ENCODE results near the gene HDLBP. TPM values are rescaled to one million over a fixed set of nuclear protein-coding genes. Genes with fewer than 3 reads are reported as not detected.
A peak's percentile ranks its signal among the peaks of the same experiment; 100 is the strongest.

The HDLBP gene
- total RNA-seq, 1 experiment from 2014 or later: 606 TPM

DNA sequence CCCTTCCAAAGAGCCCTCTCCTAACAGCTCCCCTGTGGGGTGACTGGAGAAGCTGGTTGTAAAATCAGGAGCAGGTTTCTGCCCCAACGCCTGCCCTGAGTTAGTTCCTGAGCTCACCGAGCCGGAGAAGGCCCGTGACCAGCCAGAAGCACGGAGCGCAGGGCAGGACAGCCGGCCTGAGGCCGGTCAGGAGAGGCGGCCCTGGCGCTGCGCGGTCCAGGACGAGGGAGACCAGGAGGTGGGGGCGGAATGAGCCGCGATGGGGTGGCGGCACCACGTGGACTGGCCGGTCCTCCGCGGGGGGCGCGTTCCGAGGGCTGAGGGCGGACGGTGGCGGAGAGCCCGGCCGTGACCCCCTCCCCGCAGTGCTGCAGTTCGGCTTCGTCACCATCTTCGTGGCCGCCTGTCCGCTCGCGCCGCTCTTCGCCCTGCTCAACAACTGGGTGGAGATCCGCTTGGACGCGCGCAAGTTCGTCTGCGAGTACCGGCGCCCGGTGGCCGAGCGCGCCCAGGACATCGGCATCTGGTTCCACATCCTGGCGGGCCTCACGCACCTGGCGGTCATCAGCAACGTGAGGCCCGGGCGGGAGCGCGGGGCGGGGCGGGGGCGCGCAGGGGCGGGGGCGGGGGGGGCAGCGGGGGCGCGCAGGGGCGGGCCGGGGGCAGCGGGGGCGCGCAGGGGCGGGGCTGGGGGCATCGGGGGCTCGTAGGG, 98.0 kb downstream of the HDLBP start:
- peak; percentile 38 for DNase-seq (ENCODE audit: extremely low read depth, low read depth)

DNA sequence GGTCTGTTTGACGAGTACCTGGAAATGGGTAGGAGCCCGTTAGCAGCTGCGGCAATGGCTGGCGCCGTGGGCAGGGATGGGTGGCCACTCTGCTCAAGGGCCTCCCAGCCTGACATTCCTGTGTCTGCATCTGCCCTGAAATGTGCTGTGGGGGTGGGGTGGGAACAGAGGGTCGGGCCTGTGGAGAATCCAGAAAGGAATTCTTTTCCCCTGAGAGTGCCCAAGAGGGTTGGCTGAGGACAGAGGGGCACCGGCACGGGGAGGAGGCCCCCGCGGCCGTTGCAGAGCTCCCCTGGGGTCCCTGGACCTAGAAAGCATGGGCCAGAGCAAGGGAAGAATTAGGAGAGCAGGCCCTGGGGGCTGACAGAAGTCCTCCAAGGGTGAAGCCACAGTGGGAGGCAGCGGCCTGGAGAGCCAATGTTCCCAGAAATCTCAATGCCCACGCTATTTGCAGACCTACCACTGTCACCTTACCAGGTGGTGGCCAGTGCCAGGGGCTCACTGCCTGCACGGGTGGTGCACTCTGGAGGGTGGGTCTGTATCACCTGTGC, 99.2 kb downstream of the HDLBP start:
- DNase-seq (ENCODE audit: extremely low read depth, low read depth): no peak

DNA sequence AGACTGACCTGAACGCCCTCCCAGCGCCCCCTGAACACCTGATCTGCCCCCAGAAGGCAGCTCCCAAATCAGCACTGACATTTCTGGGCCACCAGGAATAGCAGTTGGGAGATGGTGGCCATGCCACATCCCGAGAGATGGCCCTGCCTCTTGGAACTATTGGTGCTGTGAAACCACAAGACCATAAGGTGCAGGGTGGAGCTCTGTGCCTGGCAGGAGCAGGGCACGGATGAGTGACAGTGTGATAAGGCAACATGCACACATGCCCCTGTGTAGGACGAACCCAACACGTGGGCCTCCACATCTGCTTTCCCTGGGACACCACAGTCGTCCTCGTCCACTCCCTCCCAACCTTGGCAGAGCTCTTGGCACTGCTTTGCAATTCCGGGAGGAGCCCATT, 100.1 kb downstream of the HDLBP start:
- no peak for DNase-seq (ENCODE audit: extremely low read depth, low read depth)

DNA sequence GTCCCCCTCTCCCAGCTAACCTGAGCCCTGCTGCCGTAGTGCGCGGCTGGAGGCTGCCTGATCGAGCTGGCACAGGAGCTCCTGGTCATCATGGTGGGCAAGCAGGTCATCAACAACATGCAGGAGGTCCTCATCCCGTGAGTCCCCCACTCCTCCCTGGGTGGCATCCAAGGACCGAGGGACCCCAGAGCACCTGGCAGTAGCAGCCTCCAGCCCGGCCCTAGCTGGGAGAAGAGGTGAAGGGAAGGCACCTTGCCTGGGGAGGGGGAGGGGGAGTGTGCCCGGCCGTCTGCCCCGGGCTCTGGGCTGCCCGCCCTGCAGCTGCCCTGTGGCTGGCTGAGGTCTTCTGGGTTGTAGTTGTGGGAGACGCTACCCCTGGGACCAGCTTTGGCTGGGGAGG, 100.7 kb downstream of the HDLBP start:
- DNase-seq (ENCODE audit: extremely low read depth, low read depth): no peak

DNA sequence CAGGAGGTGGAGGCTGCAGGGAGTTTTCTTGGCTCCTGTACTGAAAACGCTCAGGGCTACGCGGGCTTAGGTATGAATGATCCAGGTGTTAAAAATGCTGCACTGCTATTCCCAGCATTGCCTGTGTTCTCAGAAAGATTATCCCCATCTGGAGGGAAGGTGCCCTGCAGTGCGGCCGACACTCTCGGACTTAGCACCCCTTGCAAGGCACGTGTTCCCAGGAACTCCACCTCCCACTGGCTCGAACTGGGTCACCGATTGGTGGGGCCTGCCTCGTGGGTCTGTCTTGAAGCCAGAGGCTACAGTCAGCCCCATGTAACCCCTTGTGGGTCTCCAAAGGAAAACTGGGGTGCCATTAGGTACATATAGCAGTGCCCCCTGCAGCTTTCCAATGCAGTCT, 101.3 kb downstream of the HDLBP start:
- DNase-seq (ENCODE audit: extremely low read depth, low read depth): no peak

DNA sequence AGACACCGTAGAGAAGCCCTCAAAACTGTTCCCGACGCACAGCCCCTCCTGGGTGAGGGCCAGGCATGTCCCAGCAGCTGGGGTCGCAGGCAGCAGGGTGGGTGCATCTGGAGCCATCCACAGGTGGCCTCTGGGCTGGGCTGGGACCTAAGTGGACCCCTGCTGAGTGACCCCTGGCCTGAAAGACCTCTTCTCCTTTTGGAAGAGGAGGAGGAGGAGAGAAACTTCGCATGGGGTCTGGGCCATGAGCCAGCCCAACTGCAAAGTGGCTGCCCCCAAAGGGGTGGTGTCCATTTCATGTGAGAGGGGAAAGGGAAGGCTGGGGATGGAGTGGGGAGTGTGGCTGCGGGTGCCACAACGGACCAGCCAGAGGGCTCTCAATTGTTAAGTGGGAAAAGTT, 101.9 kb downstream of the HDLBP start:
- no peak for DNase-seq (ENCODE audit: extremely low read depth, low read depth)

DNA sequence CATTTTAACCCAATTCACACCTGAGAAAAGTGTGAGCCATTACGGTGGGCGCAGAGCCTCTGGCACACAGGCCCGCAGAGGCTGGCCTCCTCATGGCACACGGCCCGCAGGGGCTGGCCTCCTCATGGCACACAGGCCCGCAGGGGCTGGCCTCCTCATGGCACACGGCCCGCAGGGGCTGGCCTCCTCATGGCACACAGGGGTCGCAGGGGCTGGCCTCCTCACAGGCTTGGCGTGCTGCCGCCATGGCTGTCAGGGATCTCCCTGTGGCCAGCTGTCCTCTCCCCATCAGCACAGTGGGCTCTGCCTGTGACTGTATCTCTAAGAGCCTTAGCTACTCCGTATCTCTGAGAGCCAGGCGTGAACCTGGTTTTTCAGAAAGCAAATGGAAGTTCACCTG, 102.4 kb downstream of the HDLBP start:
- DNase-seq (ENCODE audit: extremely low read depth, low read depth): no peak

DNA sequence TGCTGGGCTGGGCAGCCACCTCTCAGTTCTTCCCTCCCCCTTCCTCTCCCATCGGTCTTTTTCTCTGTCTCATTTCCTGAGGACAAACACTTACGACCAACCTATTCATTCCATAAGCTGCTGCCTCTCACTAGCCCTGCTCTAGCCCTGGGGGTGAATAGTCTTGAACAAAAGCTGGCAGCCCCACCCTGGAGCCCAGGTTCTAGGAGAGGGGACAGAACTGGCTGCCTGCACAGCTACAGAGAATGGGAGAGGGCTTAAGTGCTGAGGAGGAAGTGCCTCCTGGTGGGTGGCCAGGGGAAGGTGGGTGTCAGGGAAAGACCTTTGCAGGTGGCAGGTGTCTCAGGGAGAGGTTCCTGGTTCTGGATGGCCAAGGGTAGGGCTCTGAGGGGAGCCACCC, 104.2 kb downstream of the HDLBP start:
- no peak for DNase-seq (ENCODE audit: extremely low read depth, low read depth)

DNA sequence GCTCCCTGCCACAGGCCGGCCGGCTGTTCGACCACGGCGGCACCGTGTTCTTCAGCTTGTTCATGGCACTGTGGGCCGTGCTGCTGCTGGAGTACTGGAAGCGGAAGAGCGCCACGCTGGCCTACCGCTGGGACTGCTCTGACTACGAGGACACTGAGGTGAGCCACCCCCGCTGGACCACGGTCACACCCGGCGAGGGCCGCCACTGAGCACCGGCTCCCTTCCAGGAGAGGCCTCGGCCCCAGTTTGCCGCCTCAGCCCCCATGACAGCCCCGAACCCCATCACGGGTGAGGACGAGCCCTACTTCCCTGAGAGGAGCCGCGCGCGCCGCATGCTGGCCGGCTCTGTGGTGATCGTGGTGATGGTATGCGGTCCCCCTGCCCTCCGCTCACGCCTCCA, 106.2 kb downstream of the HDLBP start:
- DNase-seq (ENCODE audit: extremely low read depth, low read depth): no peak

DNA sequence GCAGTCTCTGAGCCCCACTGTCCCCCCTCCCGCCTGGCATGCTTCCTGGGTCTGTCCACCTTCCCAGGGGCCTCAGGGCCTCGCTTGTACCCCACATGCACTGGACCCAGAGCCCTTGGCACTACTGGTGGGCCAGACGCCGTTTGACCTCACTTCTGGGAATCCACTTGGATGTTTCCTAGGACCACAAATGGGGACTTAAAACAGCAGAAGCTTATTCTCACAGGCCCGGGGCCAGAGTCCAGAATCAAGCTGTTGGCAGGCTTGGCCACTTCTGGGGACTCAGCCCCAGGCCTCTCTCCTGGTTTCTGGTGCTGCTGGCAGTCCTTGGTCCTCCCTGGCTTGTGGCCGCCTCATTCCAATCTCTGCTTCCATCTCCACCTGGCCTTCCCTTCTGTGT, 107.4 kb downstream of the HDLBP start:
- DNase-seq (ENCODE audit: extremely low read depth, low read depth): no peak

DNA sequence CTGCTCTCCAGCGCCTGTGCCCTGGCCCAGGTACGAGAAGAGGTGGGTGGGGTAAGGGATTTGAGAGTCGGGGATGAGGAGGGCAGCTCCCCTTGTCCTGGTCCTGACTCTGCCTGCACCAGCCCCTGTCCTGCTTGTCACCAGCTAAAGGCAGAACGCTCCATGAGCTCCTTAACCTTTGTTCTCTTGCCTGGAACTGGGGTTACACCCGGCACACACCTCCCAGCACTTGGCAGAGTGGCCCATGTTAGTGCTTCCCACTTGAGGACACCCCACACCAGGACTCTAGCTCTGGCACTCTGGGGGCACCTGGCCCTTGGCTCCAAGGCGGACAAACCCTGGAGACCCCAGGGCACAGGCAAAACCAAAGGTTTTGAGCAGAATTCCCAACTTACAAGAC, 107.8 kb downstream of the HDLBP start:
- no peak for DNase-seq (ENCODE audit: extremely low read depth, low read depth)

DNA sequence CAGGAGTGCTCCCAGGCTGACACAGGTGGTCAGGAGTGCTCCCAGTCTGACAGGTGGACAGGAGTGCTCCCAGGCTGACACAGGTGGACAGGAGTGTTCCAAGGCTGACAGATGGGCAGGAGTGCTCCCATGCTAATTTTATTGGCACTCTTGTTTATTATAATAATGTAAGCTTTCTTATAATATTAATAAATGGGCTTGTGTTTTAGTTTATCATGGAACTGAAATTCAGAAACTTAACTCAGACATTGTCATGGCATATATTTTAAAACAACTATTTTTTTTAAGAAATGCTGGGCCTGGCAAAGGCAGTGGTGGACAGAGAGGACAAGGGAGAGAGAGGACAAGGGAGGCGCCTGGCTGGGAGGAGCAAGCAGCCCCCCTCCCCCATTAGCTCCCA, 108.3 kb downstream of the HDLBP start:
- no peak for DNase-seq (ENCODE audit: extremely low read depth, low read depth)

DNA sequence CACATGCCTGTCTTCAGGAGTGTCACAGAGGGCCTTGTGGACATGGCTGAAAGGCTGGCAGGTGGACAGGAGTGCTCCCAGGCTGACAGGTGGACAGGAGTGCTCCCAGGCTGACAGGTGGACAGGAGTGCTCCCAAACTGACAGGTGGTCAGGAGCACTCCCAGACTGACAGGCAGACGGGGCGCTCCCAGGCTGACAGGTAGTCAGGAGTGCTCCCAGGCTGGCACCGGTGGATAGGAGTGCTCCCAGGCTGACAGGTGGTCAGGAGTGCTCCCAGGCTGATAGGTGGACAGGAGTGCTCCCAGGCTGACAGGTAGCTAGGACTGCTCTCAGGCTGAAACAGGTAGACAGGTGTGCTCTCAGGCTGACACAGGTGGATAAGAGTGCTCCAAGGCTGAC, 110.4 kb downstream of the HDLBP start:
- no peak for DNase-seq (ENCODE audit: extremely low read depth, low read depth)

DNA sequence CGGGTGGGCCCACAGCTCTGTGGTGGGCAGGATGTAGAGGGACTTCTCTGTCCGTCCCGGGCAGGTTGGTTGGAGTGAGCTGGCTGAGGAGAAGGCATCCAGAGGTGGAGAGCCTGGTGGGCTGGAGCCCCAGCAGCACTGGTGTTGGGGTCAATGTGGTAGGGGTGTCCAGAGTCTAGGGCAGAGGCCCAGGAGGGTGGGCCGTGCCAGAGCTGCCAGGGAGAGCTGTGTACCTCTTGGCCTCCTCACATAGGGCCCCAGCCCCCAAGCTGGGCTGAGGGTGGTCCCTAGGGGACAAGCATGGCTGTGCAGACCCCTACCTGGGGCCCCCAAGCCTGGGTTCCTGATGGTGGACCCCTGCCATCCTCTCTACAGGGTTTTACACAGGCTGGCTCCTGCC, 111.0 kb downstream of the HDLBP start:
- DNase-seq (ENCODE audit: extremely low read depth, low read depth): no peak

DNA sequence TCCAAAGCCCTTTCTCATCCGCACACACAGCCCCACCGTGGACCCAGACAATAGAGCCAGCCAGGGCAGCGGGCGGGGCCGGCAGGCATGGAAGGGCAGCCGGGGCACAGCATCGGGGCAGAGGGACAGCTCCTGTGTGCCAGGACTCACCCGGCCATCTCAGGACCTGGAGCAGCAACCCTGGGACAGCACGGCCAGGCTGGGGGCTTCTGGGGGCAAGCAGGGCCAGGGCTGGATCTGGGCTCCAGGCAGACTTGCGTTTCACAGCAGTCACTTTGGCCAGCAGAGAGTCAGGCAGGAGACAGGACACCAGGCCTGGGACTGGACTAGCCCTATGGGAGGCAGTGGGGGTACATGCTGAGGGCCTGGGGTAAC, 111.5 kb downstream of the HDLBP start:
- no peak for DNase-seq (ENCODE audit: extremely low read depth, low read depth)

DNA sequence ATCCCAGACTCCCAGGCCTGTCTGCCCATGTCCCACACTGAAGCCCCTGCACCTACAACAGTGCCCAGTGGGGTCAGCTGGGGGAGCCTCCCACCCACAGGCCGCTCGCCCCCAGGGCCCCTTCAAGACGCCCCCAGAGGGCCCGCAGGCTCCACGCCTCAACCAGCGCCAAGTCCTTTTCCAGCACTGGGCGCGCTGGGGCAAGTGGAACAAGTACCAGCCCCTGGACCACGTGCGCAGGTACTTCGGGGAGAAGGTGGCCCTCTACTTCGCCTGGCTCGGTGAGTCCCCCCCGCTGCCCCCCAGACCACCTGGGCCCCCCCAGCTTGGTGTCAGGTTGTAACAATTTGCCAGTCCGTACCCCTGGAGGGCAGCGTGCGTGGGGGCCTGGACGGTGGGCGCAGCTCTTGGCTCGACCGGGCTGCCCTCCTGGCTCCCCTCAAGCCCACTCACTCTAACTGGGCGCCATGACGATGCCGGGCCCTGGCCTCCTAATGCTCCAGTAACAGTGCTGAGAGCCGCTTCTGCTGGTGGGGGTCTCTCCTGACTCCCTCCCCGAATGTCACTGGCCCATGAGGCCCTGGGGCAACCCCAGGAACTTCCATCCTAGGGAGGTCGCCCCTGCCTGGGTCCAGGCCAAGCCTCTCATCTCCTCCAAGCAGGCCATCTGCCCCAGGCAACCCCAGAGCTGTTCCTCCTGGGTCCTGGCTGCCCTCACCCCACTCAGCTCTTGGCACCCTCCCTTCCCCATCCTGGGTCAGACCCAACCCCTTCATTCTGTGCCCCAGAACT, 112.1 kb downstream of the HDLBP start:
- DNase-seq (ENCODE audit: extremely low read depth, low read depth): no peak

DNA sequence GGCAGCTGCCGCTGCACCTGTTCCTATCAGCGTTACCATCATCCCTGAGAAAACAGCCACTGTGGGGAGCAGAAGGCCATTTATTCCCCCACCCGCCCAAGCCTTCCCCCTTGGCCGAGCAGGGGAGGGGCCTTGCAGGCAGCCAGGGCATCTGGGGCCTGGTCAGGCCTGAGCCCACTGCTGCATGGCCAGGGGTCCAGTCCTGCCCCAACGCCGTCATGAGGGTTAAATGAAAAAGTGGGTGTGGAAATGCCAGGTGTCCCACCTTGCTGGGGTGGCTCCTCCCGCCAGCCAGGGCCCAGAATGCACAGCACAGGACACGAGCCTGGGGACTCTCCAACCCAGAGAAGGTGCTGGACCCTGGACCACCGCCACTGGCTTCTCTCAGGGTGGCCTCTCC, 112.8 kb downstream of the HDLBP start:
- DNase-seq (ENCODE audit: extremely low read depth, low read depth): no peak

DNA sequence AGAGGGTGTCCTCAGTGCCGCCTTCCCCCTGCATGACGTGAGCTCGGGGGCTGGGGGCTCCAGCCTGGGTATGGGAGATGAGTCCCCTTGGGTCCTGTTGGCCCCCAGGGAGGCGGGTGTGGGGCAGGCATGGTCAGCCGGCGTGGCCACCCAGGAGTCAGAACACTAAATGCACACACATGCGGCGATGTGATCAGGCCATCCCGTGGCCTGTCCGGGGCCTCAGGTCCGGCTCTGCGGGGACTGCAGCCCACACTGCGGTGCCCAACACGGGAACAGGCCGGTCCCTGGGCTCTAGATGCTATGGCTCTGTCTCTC, 113.2 kb downstream of the HDLBP start:
- no peak for DNase-seq (ENCODE audit: extremely low read depth, low read depth)

DNA sequence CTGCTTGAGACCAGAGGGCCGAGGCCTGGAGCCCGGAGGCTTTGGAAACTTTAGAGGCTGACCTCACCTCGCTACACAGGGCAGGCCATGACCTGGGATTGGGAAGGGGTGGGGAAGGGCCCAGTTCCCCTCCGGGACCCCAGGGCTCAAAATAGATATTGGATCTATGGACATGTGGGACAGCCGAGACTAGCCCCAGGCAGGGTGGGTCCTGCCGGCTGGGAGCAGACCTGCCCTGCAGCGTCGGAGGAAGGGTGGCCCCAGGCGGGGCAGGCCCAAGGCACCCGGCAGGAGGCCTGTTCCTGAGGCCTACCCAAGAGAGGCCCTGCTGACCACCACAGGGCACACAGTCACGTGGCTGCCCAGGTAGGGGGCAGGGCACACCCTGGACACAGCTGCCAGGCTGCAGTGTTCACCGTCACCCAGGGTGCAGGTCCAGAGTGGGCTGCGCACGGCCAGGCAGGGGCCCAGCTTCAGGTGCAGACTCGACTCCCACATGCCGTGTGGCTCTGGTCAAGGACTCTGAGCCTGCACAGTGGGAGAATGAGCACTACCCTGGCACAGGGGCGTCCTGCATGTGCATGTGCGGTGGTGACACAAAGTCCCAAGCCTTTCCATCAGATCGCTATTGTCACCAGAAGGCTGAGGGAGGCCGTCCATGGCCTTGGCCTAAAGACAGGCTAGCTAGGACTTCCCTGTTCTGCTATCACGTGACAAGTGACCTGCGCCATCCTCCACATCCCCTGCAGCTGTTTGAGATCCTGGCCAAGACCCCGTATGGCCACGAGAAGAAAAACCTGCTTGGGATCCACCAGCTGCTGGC, 113.8 kb downstream of the HDLBP start:
- no peak for DNase-seq (ENCODE audit: extremely low read depth, low read depth)

DNA sequence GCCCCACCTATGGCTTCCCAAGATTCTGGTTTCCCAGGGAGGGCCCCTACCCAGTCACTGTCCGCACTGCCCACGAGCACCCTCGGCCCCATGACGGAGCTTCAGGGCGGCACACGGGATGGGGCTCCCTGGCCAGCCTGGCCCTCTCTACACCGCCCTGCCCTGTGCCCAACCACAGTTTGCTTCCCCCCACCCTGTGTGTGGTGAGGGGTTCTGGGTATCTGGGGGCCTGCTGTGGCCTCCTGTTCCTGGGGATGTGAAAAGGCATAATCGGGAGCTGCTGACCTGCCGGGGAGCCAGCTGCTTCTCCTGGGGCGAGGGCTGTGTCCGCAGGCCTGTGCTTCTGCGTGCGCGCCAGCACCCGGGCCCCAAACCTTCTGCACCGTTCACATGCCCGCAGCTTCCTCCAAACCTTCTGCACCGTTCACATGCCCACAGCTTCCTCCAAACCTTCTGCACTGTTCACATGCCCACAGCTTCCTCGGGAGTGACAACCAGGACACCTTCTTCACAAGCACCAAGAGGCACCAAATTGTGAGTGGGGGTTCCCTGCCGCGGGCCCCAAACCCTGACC, 114.6 kb downstream of the HDLBP start:
- no peak for DNase-seq (ENCODE audit: extremely low read depth, low read depth)

All from NCI-H460 (cell line).